HUES64 (cell line): ENCODE measurements around the gene DRP2.
"Not testable (repeated sequence)": the region's sequence is repeated elsewhere in the genome, so short reads cannot be mapped to it uniquely, and the experiment has no call there.

Source experiments
- H3K27ac ChIP-seq: 2 replicates; pipeline ENCODE4 v1.7.0; 2013; ENCODE audit warnings: low read depth, low read length, inconsistent platforms
- H3K27me3 ChIP-seq: 2 replicates; pipeline ENCODE4 v1.6.1; 2013; ENCODE audit warnings: mild to moderate bottlenecking, low read length; ENCODE audit not compliant: insufficient read depth
- H3K36me3 ChIP-seq: 2 replicates; pipeline ENCODE4 v1.6.1; 2013; ENCODE audit warnings: mild to moderate bottlenecking, low read length; ENCODE audit not compliant: insufficient read depth
- H3K4me1 ChIP-seq: 2 replicates; pipeline ENCODE4 v1.6.1; 2013; ENCODE audit warnings: mild to moderate bottlenecking, low read length, moderate library complexity; ENCODE audit not compliant: insufficient read depth
- H3K4me3 ChIP-seq: 2 replicates; pipeline ENCODE4 v1.5.1; 2013; ENCODE audit warnings: mild to moderate bottlenecking, low read length, moderate library complexity
- H3K9ac ChIP-seq: 2 replicates; pipeline ENCODE4 v1.6.1; 2013; ENCODE audit warnings: mild to moderate bottlenecking, low read depth, low read length
- H3K9me3 ChIP-seq: 2 replicates; pipeline ENCODE4 v1.6.1; 2013; ENCODE audit warnings: low read depth, low read length; ENCODE audit not compliant: insufficient read depth
- whole genome bisulfite sequencing: fragments of 150-250, 120-280 bp; methylation state at CpG from one replicate; pipeline ENCODE4 v1.1.7; 2013; ENCODE audit warnings: missing lambda C conversion rate; 5-methylcytosine and 5-hydroxymethylcytosine counted together

The DRP2 gene

DNA sequence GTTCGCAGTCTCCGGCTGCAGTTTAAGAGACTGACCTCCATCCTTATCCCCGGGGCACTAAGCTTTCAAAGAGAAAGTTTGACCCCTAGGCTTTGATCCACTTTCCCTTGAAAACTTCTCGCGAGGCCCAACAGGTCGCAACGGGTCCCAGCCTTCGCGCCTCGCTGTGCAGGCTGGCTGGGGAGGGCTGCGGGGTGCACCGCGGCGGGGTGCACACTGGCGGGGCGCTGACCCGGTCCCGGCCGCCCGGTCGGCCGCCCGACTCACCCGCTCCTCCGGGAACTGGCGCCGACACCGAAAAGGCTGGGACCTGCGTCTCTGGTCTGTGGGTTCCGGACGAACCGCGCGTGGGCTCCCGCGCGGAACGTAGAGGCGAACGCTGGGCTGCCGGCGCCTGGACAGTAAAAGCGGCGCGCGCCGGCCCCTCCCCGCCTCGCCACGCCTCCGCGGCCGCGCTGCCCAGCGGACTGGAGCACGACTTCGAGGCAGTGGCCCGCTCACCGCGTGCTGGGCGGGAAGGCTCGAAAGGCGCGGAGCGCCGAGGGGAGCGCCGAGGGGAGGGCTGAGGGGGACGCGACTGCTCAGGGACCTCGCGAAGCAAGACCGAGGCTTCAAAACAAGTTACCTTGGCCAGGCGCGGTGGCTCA, 71.5 kb downstream of the DRP2 start, which contains the start of gene TAF7L:
TAF7L (minus strand) TSS at position 378 of the 647 bp plus-strand sequence. CDS start 3,791 bp downstream, outside the sequence.
- 97% methylated on average over 75 of the region's 75 CpGs for WGBS
- Histone ChIP-seq H3K36me3 (no peaks in the 10 kb centered on the region), H3K4me1 (no peaks in the 10 kb centered on the region), H3K27me3 (peaks cover 14% of the 10 kb centered on the region), H3K9ac (no peak within 1 kb of the TSS), H3K27ac (no peak within 1 kb of the TSS), H3K9me3 (no peaks in the 10 kb centered on the region), H3K4me3 (no peak within 1 kb of the TSS)

DNA sequence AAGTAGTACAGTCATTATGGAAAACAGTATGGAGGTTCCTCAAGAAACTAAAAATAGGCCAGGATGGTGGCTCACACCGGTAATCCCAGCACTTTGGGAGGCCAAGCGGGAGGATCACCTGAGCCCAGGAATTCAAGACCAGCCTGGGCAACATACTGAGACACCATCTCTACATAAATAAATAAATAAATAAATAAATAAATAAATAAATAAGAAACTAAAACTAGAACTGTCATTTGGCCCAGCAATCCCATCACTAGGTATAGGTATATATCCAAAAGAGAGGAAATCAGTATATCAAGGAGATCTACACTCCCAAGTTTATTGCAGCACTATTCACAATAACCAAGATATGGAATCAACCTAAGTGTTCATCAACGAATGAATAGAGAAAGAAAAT, 76.0 kb downstream of the DRP2 start:
- H3K9ac ChIP-seq, H3K9me3 ChIP-seq, H3K27ac ChIP-seq, H3K36me3 ChIP-seq, H3K27me3 ChIP-seq, H3K4me1 ChIP-seq, H3K4me3 ChIP-seq: not testable (repeated sequence)
- 100% methylated on average over 3 of the region's 3 CpGs for WGBS

DNA sequence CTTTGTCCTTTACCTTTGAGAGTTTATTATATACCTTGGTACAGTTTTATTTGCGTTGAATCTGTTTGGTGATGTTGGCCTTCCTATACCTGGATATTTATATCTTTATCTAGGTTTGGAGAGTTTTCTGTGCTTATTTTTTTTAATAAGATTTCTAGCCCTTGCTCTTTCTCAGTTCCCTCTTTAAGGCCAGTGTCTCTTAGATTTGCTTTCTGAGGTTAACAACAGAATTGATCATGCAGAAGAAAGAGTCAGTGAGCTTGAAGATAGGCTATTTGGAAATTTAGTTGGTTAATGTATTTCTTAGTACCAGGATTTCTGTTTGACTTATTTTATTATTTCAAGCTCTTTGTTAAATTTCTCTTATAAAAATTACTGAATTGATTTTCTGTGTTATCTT, 84.2 kb downstream of the DRP2 start:
- no peak overlapping the region for H3K4me3 ChIP-seq
- H3K9me3 ChIP-seq: no peaks in the 10 kb centered on the region
- H3K4me1 ChIP-seq: no peaks in the 10 kb centered on the region
- WGBS: no CpG with 5 or more reads among the region's 1 CpG
- no peak overlapping the region for H3K27ac ChIP-seq
- no peaks in the 10 kb centered on the region for H3K36me3 ChIP-seq
- no peaks in the 10 kb centered on the region for H3K27me3 ChIP-seq
- H3K9ac ChIP-seq: no peak overlapping the region
